K562 (cell line): ENCODE results near the gene SHANK1. TPM values are rescaled to one million over a fixed set of nuclear protein-coding genes. Genes with fewer than 3 reads are reported as not detected.

ENCODE experiments used
- ATF1 ChIP-seq, 2 experiments: fragments of 450-650 bp in 1 of 2; IDR thresholded peaks; 2 replicates each; pipeline ENCODE4 v1.6.1; 2016; ENCODE audit warnings: missing compliant biosample characterization in 1 of 2, missing genetic modification characterization in 1 of 2
- BACH1 ChIP-seq: fragments of 200-800 bp; sonication (Bioruptor generic); IDR thresholded peaks from 2 replicates; pipeline ENCODE4 v1.6.1; 2016; ENCODE audit warnings: missing genetic modification characterization, missing compliant biosample characterization
- CREB5 ChIP-seq: fragments of 250-450 bp; sonication (Bioruptor Pico); IDR thresholded peaks from 2 replicates; pipeline ENCODE4 v1.5.0; 2020; ENCODE audit warnings: mild to moderate bottlenecking
- ETS1 ChIP-seq: conservative IDR thresholded peaks from 2 replicates; pipeline ENCODE4 v1.6.1; 2011; ENCODE audit warnings: low read depth, mild to moderate bottlenecking, low read length; ENCODE audit not compliant: control insufficient read depth
- HNRNPK ChIP-seq: fragments of 200-400 bp; formaldehyde crosslinking; IDR thresholded peaks from one replicate; pipeline ENCODE4 v1.6.1; 2018; ENCODE audit warnings: mild to moderate bottlenecking, low read depth, low read length; ENCODE audit not compliant: poor library complexity, severe bottlenecking
- MAZ ChIP-seq, 2 experiments: fragments of 450-650 bp in 1 of 2; sonication (generic) in 1 of 2; formaldehyde crosslinking; IDR thresholded peaks in 1 of 2; conservative IDR thresholded peaks in 1 of 2; 2 replicates each; pipeline versions ENCODE4 v1.4.0 to v1.5.0; 2020; ENCODE audit warnings: mild to moderate bottlenecking in 1 of 2, missing genetic modification reagents in 1 of 2
- NFRKB ChIP-seq: fragments of 450-650 bp; IDR thresholded peaks from 2 replicates; pipeline ENCODE4 v1.6.1; 2016; ENCODE audit warnings: low read depth
- PHB2 ChIP-seq: fragments of 450-650 bp; IDR thresholded peaks from 2 replicates; pipeline ENCODE4 v1.6.1; 2017; ENCODE audit warnings: low read depth
- PHF8 ChIP-seq: fragments of 200-600 bp; sonication (generic); IDR thresholded peaks from 2 replicates; pipeline ENCODE4 v1.6.1; 2012; ENCODE audit warnings: mixed run types, mild to moderate bottlenecking, inconsistent platforms, low read length, moderate library complexity, borderline replicate concordance
- PTRF ChIP-seq: fragments of 450-650 bp; IDR thresholded peaks from 2 replicates; pipeline ENCODE4 v1.6.1; 2016; ENCODE audit warnings: mild to moderate bottlenecking, missing genetic modification characterization, missing compliant biosample characterization
- SAP30 ChIP-seq: fragments of 200-600 bp; sonication (generic); IDR thresholded peaks from 2 replicates; pipeline ENCODE4 v1.6.1; 2012; ENCODE audit warnings: borderline replicate concordance, low read depth, mild to moderate bottlenecking, moderate library complexity, low read length, control low read depth, inconsistent platforms; ENCODE audit not compliant: insufficient read depth, poor library complexity, severe bottlenecking
- SIRT6 ChIP-seq: IDR thresholded peaks from one replicate; pipeline ENCODE4 v1.6.1; 2012; ENCODE audit warnings: low read depth, mild to moderate bottlenecking, control low read depth, inconsistent platforms, low read length, moderate library complexity
- SMAD1 ChIP-seq: fragments of 150-350 bp; IDR thresholded peaks from 2 replicates; pipeline ENCODE4 v1.6.1; 2014; ENCODE audit warnings: low read length, low read depth; ENCODE audit not compliant: partially characterized antibody
- TFAM ChIP-seq: fragments of 250-450 bp; sonication (Bioruptor Pico); conservative IDR thresholded peaks from 2 replicates; pipeline ENCODE4 v1.5.0; 2021; ENCODE audit warnings: mild to moderate bottlenecking, moderate library complexity
- ZKSCAN3 ChIP-seq: fragments of 250-450 bp; sonication (Bioruptor Pico); IDR thresholded peaks from 2 replicates; pipeline ENCODE4 v1.4.0; 2020
- ZNF124 ChIP-seq: sonication (generic); formaldehyde crosslinking; IDR thresholded peaks from 2 replicates; pipeline ENCODE4 v1.8.1; 2022; ENCODE audit warnings: missing genetic modification reagents
- ZNF217 ChIP-seq: sonication (generic); formaldehyde crosslinking; IDR thresholded peaks from 2 replicates; pipeline ENCODE4 v1.8.0; 2022; ENCODE audit warnings: mild to moderate bottlenecking, missing genetic modification reagents
- ZNF589 ChIP-seq: fragments of 200-800 bp; sonication (Bioruptor generic); IDR thresholded peaks from 2 replicates; pipeline ENCODE4 v1.6.1; 2016; ENCODE audit warnings: low read depth, missing genetic modification characterization, missing compliant biosample characterization
- polyA plus RNA-seq, 8 experiments: library from polyadenylated mRNA; depleted of rRNA in 4 of 8; stranded (reverse) in 5 of 8; unstranded in 3 of 8; fragments of >200 nt; fragmentation: Nextera tagmentation in 2 of 8; fragmentation: Illumina TruSeq in 1 of 8; extraction: Ambion mirVana in 2 of 8; extraction: Trizol in 1 of 8; gene quantifications; 2 replicates each; pipeline versions ENCODE4 v1.2.1 to v1.2.3, GENCODE V29; 2011 to 2014; ENCODE audit warnings: inconsistent platforms in 1 of 8, missing spikeins in 1 of 8
- total RNA-seq, 7 experiments: library from RNA; depleted of rRNA in 6 of 7; stranded (reverse); fragments of >200 nt in 6 of 7; fragmentation: Illumina TruSeq in 2 of 7; extraction: Trizol in 2 of 7; gene quantifications; 2 replicates each; pipeline versions ENCODE4 v1.2.1 to v1.2.3, GENCODE V29; 2011 to 2021; ENCODE audit warnings: low replicate concordance in 1 of 7

Gene SHANK1
- total and polyA plus RNA-seq, 9 of the 15 experiments (the other 6 are each of a cell fraction or from before 2014, with no cell fraction given): 0.33 to 1.3 (median 0.55) TPM; not detected in 2

DNA sequence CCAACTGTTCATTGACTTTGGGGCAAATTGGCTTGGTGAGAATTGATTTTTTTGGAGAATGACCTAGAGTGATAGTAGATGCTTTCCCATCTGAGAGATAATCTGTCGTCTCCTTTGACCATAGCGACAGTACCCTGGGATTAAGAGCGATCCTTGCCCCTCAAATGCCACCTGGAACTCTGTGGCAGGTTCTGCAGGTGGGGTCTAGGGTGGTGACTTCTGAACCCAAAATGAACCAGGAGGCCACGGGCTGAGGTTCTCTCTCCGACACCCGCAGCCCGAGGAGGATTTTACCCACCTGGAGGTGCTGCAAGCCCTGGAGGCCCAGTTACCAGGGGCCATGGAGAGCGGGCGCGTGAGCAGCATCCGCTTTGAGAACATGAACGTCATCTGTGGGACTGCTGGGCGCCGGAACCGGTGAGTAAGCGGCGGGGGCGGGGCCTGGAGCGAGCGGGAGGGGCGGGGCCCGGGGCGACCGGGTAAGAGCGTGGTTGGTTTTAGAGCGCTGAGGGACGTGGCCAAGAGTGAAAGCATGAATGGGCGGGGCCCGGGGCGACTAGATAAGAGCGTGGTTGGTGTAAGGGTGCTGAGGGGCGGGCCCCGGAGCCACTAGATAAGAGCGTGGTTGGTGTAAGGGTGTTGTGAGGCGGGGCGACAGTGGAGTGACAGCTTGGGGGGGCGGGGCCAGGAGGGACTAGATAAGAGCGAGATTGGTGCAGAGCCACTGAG lies 61.7 kb downstream of the SHANK1 start (continued):
- peak; percentile 75 for TF ChIP-seq PHF8
- peak in 1 of 2 experiments; percentile 74; a peak in 3 of 4 replicates for TF ChIP-seq MAZ (CRISPR knock-in tag; conservative IDR thresholded peaks at IDR 0.05 in 1 of 2, IDR thresholded peaks at IDR 0.05 in 1 of 2)
- TF ChIP-seq PTRF (tag): no peak
- TF ChIP-seq SAP30: peak; percentile 41
- TF ChIP-seq NFRKB: peak; percentile 89; the same call in 1 of the 2 replicates
- TF ChIP-seq HNRNPK: no peak
- peak; percentile 80 for TF ChIP-seq ZNF589
- TF ChIP-seq SMAD1: peak; percentile 89
- peak; percentile 5; the same call in 1 of the 2 replicates for TF ChIP-seq CREB5 (CRISPR knock-in tag)
- TF ChIP-seq ZNF124 (CRISPR knock-in tag): no peak
- 0 out of 2 replicates have a peak, but pooled peaks have one; percentile 13 for TF ChIP-seq PHB2
- TF ChIP-seq BACH1 (tag): 0 out of 2 replicates have a peak, but pooled peaks have one; percentile 18
- TF ChIP-seq ZNF217 (CRISPR knock-in tag): no peak
- peak; percentile 59; the same call in 1 of the 2 replicates for TF ChIP-seq ETS1
- no peak for TF ChIP-seq SIRT6
- TF ChIP-seq ZKSCAN3 (CRISPR knock-in tag): no peak
- no peak for TF ChIP-seq TFAM (CRISPR knock-in tag)
- peak; percentile 54; the same call in 1 of the 2 replicates for TF ChIP-seq ATF1 (CRISPR knock-in tag; IDR thresholded peaks at IDR 0.05)
- TF ChIP-seq ATF1 (tag; IDR thresholded peaks at IDR 0.05): peak; percentile 60; the same call in 1 of the 2 replicates
